Activated T-cell treated with anti-CD3 and anti-CD28 coated beads for 48 hours (primary cell): ENCODE measurements around the gene MS4A10.
A peak's percentile ranks its signal among the peaks of the same experiment; 100 is the strongest.

Source experiments
- DNase-seq: peaks from one replicate; pipeline ENCODE4 v3.0.0-alpha.2; 2020; ENCODE audit warnings: low read depth

Gene MS4A10

GRCh38 chr11:60766547-60766946 is 18.6 kb upstream of the MS4A10 start:
- DNase-seq: no peak

GRCh38 chr11:60767388-60767811 is 17.7 kb upstream of the MS4A10 start:
- peak; percentile 39 for DNase-seq

GRCh38 chr11:60768202-60768601 is 16.9 kb upstream of the MS4A10 start:
- no peak for DNase-seq

GRCh38 chr11:60769273-60769672 is 15.9 kb upstream of the MS4A10 start:
- no peak for DNase-seq

- DNase-seq: no peak
Observed at GRCh38 chr11:60769811-60770210, 15.3 kb upstream of the MS4A10 start.

GRCh38 chr11:60771146-60771545 is 14.0 kb upstream of the MS4A10 start:
- no peak for DNase-seq

GRCh38 chr11:60771879-60772525 is 13.1 kb upstream of the MS4A10 start:
- DNase-seq: no peak

GRCh38 chr11:60772666-60773065 is 12.5 kb upstream of the MS4A10 start:
- no peak for DNase-seq

- DNase-seq: no peak
Observed at GRCh38 chr11:60774726-60775125, 10.4 kb upstream of the MS4A10 start.

GRCh38 chr11:60775420-60775961 is 9.6 kb upstream of the MS4A10 start:
- peak; percentile 74 for DNase-seq

- no peak for DNase-seq
Observed at GRCh38 chr11:60776167-60776566, 9.0 kb upstream of the MS4A10 start.

GRCh38 chr11:60777106-60777505 is 8.0 kb upstream of the MS4A10 start:
- DNase-seq: no peak

GRCh38 chr11:60777572-60777971 is 7.6 kb upstream of the MS4A10 start:
- DNase-seq: no peak

GRCh38 chr11:60780065-60780464 is 5.1 kb upstream of the MS4A10 start:
- DNase-seq: no peak

- DNase-seq: no peak
Observed at GRCh38 chr11:60780774-60781173, 4.4 kb upstream of the MS4A10 start.

- no peak for DNase-seq
Observed at GRCh38 chr11:60781286-60781980, 3.7 kb upstream of the MS4A10 start.

GRCh38 chr11:60781981-60782316 is 3.2 kb upstream of the MS4A10 start:
- DNase-seq: no peak

- DNase-seq: no peak
Observed at GRCh38 chr11:60782393-60783140, 2.6 kb upstream of the MS4A10 start.

GRCh38 chr11:60783141-60783484 is 2.0 kb upstream of the MS4A10 start:
- no peak for DNase-seq

- no peak for DNase-seq
Observed at GRCh38 chr11:60783911-60784310, 1.2 kb upstream of the MS4A10 start.

- DNase-seq: no peak
Observed at GRCh38 chr11:60785806-60786361, 751 bp downstream of the MS4A10 start.

GRCh38 chr11:60786811-60787567 is 1.9 kb downstream of the MS4A10 start:
- DNase-seq: no peak
